A549 (cell line): ENCODE results near the gene EHD2. TPM values are rescaled to one million over a fixed set of nuclear protein-coding genes. Genes with fewer than 3 reads are reported as not detected.
A peak's percentile ranks its signal among the peaks of the same experiment; 100 is the strongest.

ENCODE experiments used
- ATAC-seq, 2 experiments: fragments of 200-7000 bp in 1 of 2; fragments of >200 bp in 1 of 2; cut with Nextera tagmentation in 1 of 2; cut with Tn5 transposase in 1 of 2; 3 replicates each; pipeline versions ENCODE4 v1.8.0 to v1.9.1; 2018 to 2020; ENCODE audit warnings: mild to moderate bottlenecking in 1 of 2, moderate library complexity in 1 of 2
- CTCF ChIA-PET: fragments of 300-600 bp; sonication (Branson Sonifier 250); formaldehyde crosslinking; extraction: SDS; loops from one replicate; lab custom pipeline; 2021; ENCODE audit warnings: antibody characterized with exemption, inconsistent platforms; lab: Yijun Ruan, JAX
- POLR2A ChIA-PET: fragments of 350-600 bp; formaldehyde crosslinking; extraction: SDS; loops from one replicate; lab custom pipeline; 2021; ENCODE audit warnings: antibody characterized with exemption, inconsistent platforms; lab: Yijun Ruan, JAX
- DNase-seq, 2 experiments: peaks; one replicate each; pipeline versions ENCODE4 v3.0.0 to v3.0.0-alpha.2; 2011 to 2016; ENCODE audit warnings: low read depth in 1 of 2, low spot score in 1 of 2
- FAIRE-seq: peaks from 2 replicates; lab custom pipeline; 2011; peaks lifted over from hg19 to GRCh38; lab: Jason Lieb, UNC
- H3K27ac ChIP-seq, 2 experiments: fragments of >200 bp; sonication (Bioruptor Twin); formaldehyde crosslinking; 3 replicates each; pipeline ENCODE4 v1.5.1; 2016 to 2017
- H3K4me1 ChIP-seq: fragments of >200 bp; sonication (Bioruptor Twin); formaldehyde crosslinking; 3 replicates; pipeline ENCODE4 v1.6.1; 2016
- H3K4me2 ChIP-seq: fragments of >200 bp; sonication (Bioruptor Twin); formaldehyde crosslinking; 3 replicates; pipeline ENCODE4 v1.6.1; 2016
- H3K4me3 ChIP-seq: fragments of >200 bp; sonication (Bioruptor Twin); formaldehyde crosslinking; 3 replicates; pipeline ENCODE4 v1.5.1; 2016
- H3K9me3 ChIP-seq: fragments of >200 bp; sonication (Bioruptor Twin); formaldehyde crosslinking; 3 replicates; pipeline ENCODE4 v1.6.1; 2016
- BHLHE40 ChIP-seq: IDR thresholded peaks from 2 replicates; pipeline ENCODE4 v1.6.1; 2012; ENCODE audit warnings: low read depth, low read length, inconsistent platforms
- CBX2 ChIP-seq: fragments of 200-600 bp; sonication (generic); IDR thresholded peaks from 2 replicates; pipeline ENCODE4 v1.6.1; 2016; ENCODE audit warnings: low read depth, mild to moderate bottlenecking, borderline replicate concordance
- CHD4 ChIP-seq: fragments of 200-600 bp; sonication (generic); IDR thresholded peaks from 2 replicates; pipeline ENCODE4 v1.6.1; 2016; ENCODE audit warnings: antibody characterized with exemption, mild to moderate bottlenecking, borderline replicate concordance
- EHF ChIP-seq: fragments of 250-450 bp; sonication (Bioruptor Pico); IDR thresholded peaks from 2 replicates; pipeline ENCODE4 v1.5.0; 2020; ENCODE audit warnings: mild to moderate bottlenecking
- EP300 ChIP-seq, 2 experiments: fragments of >200 bp; sonication (Bioruptor Twin); formaldehyde crosslinking; IDR thresholded peaks; 2 replicates in 1 of 2; 3 replicates in 1 of 2; pipeline ENCODE4 v1.6.1; 2016 to 2017
- FOSB ChIP-seq: fragments of 250-450 bp; sonication (Bioruptor Pico); IDR thresholded peaks from 2 replicates; pipeline ENCODE4 v1.5.0; 2020; ENCODE audit warnings: mild to moderate bottlenecking, moderate library complexity
- FOSL2 ChIP-seq, 2 experiments: fragments of 450-650 bp in 1 of 2; fragments of >200 bp in 1 of 2; sonication (Bioruptor Twin) in 1 of 2; formaldehyde crosslinking; IDR thresholded peaks; 2 replicates each; pipeline versions ENCODE4 v1.5.0 to v1.6.1; 2016 to 2020; ENCODE audit warnings: mild to moderate bottlenecking in 1 of 2, moderate library complexity in 1 of 2
- FOXS1 ChIP-seq: fragments of 250-450 bp; sonication (Bioruptor Pico); IDR thresholded peaks from 2 replicates; pipeline ENCODE4 v1.5.0; 2020; ENCODE audit warnings: mild to moderate bottlenecking, moderate library complexity
- GATA3 ChIP-seq: IDR thresholded peaks from 2 replicates; pipeline ENCODE4 v1.6.1; 2012; ENCODE audit warnings: borderline replicate concordance
- HOXA7 ChIP-seq: fragments of 250-450 bp; sonication (Bioruptor Pico); IDR thresholded peaks from 2 replicates; pipeline ENCODE4 v1.5.0; 2020; ENCODE audit warnings: mild to moderate bottlenecking, moderate library complexity
- JUN ChIP-seq, 2 experiments: fragments of >200 bp; sonication (Bioruptor Twin); formaldehyde crosslinking; IDR thresholded peaks; 2 replicates in 1 of 2; 3 replicates in 1 of 2; pipeline ENCODE4 v1.6.1; 2016 to 2017
- KDM5A ChIP-seq: fragments of 200-600 bp; sonication (generic); IDR thresholded peaks from 2 replicates; pipeline ENCODE4 v1.6.1; 2016; ENCODE audit warnings: antibody characterized with exemption, mild to moderate bottlenecking
- MAFK ChIP-seq: fragments of 450-650 bp; IDR thresholded peaks from 2 replicates; pipeline ENCODE4 v1.6.1; 2014; ENCODE audit not compliant: partially characterized antibody
- MAZ ChIP-seq: fragments of 150-350 bp; IDR thresholded peaks from 2 replicates; pipeline ENCODE4 v1.6.1; 2014; ENCODE audit warnings: antibody characterized with exemption, low read depth, low read length, borderline replicate concordance
- MYC ChIP-seq: IDR thresholded peaks from 2 replicates; pipeline ENCODE4 v1.6.1; 2012; ENCODE audit warnings: mild to moderate bottlenecking, inconsistent platforms, low read length, improper control_type of control experiment, borderline replicate concordance
- NR3C1 ChIP-seq: fragments of >200 bp; sonication (Bioruptor Twin); formaldehyde crosslinking; IDR thresholded peaks from 3 replicates; pipeline ENCODE4 v1.6.1; 2017
- PHF8 ChIP-seq: fragments of 200-600 bp; sonication (generic); IDR thresholded peaks from 2 replicates; pipeline ENCODE4 v1.6.1; 2016; ENCODE audit warnings: low read depth, mild to moderate bottlenecking, antibody characterized with exemption, moderate library complexity, borderline replicate concordance
- POLR2AphosphoS2 ChIP-seq: conservative IDR thresholded peaks from 2 replicates; pipeline ENCODE4 v1.6.1; 2012; ENCODE audit warnings: low read length, improper control_type of control experiment, inconsistent platforms
- RCOR1 ChIP-seq: fragments of 150-350 bp; IDR thresholded peaks from 2 replicates; pipeline ENCODE4 v1.6.1; 2014; ENCODE audit warnings: antibody characterized with exemption, low read length, low read depth
- RNF2 ChIP-seq: fragments of 200-600 bp; sonication (generic); IDR thresholded peaks from 2 replicates; pipeline ENCODE4 v1.6.1; 2016; ENCODE audit warnings: low read depth, mild to moderate bottlenecking, antibody characterized with exemption, moderate library complexity, borderline replicate concordance
- SMC3 ChIP-seq: fragments of >200 bp; sonication (Bioruptor Twin); formaldehyde crosslinking; IDR thresholded peaks from 3 replicates; pipeline ENCODE4 v1.6.1; 2018; ENCODE audit warnings: inconsistent platforms
- SREBF2 ChIP-seq: fragments of 450-650 bp; IDR thresholded peaks from 2 replicates; pipeline ENCODE4 v1.6.1; 2014; ENCODE audit warnings: mild to moderate bottlenecking, moderate library complexity
- TFCP2L1 ChIP-seq: fragments of 250-450 bp; sonication (Bioruptor Pico); IDR thresholded peaks from 2 replicates; pipeline ENCODE4 v1.5.0; 2021; ENCODE audit warnings: mild to moderate bottlenecking
- ZC3H11A ChIP-seq: fragments of 450-650 bp; IDR thresholded peaks from 2 replicates; pipeline ENCODE4 v1.6.1; 2014; ENCODE audit warnings: antibody characterized with exemption, mild to moderate bottlenecking
- ZFP36 ChIP-seq: fragments of 450-650 bp; IDR thresholded peaks from 2 replicates; pipeline ENCODE4 v1.6.1; 2014; ENCODE audit warnings: borderline replicate concordance; ENCODE audit not compliant: partially characterized antibody
- WGBS: methylation state at CpG from one replicate; pipeline ENCODE4 v1.1.6; 2017; ENCODE audit errors: missing lambda C conversion rate; 5-methylcytosine and 5-hydroxymethylcytosine counted together
- polyA minus RNA-seq: library from RNA; depleted of rRNA, polyadenylated mRNA; stranded (reverse); fragments of >200 nt; gene quantifications from 2 replicates; pipeline ENCODE4 v1.2.3, GENCODE V29; 2011; rRNA and poly(A)+ RNA removed
- polyA plus RNA-seq, 4 experiments: library from polyadenylated mRNA; depleted of rRNA in 3 of 4; stranded (reverse); fragments of >200 nt; fragmentation: RNase III in 1 of 4; extraction: RNeasy Plus Mini Kit Qiagen cat#74134 plus additional on column Dnase treatment in 1 of 4; gene quantifications; 2 replicates in 3 of 4; 3 replicates in 1 of 4; pipeline ENCODE4 v1.2.3, GENCODE V29; 2011 to 2017
- TF ChIP-seq, protein P1 (sequence below): IDR thresholded peaks from 2 replicates; pipeline ENCODE4 v1.6.1; 2012
- TF ChIP-seq, protein P2 (sequence below): IDR thresholded peaks from 2 replicates; pipeline ENCODE4 v1.6.1; 2012
- TF ChIP-seq, protein P3 (sequence below): fragments of >200 bp; sonication (Bioruptor Twin); formaldehyde crosslinking; IDR thresholded peaks from 3 replicates; pipeline ENCODE4 v1.5.1; 2016
- TF ChIP-seq, protein P4 (sequence below): fragments of 250-450 bp; sonication (Bioruptor Pico); IDR thresholded peaks from 2 replicates; pipeline ENCODE4 v1.5.0; 2021; ENCODE audit warnings: mild to moderate bottlenecking, moderate library complexity, borderline replicate concordance
- TF ChIP-seq, protein P5 (sequence below): fragments of >200 bp; sonication (Bioruptor Twin); formaldehyde crosslinking; IDR thresholded peaks from 3 replicates; pipeline ENCODE4 v1.6.1; 2016

EHD2 gene, protein sequence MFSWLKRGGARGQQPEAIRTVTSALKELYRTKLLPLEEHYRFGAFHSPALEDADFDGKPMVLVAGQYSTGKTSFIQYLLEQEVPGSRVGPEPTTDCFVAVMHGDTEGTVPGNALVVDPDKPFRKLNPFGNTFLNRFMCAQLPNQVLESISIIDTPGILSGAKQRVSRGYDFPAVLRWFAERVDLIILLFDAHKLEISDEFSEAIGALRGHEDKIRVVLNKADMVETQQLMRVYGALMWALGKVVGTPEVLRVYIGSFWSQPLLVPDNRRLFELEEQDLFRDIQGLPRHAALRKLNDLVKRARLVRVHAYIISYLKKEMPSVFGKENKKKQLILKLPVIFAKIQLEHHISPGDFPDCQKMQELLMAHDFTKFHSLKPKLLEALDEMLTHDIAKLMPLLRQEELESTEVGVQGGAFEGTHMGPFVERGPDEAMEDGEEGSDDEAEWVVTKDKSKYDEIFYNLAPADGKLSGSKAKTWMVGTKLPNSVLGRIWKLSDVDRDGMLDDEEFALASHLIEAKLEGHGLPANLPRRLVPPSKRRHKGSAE
- polyA plus RNA-seq (2011; rRNA removed) (32.3 and 36.9 TPM in 2 replicates), polyA plus RNA-seq (2017; fragmentation: RNase III; extraction: RNeasy Plus Mini Kit Qiagen cat#74134 plus additional on column Dnase treatment) (93.8 to 112 TPM (median 105 TPM) in 3 replicates), polyA minus RNA-seq (31.1 and 39.1 TPM in 2 replicates)
- polyA plus RNA-seq (2012; cell fraction: cytosol; rRNA removed): 44.9 and 64.2 TPM in 2 replicates
- 81.9 and 84.0 TPM in 2 replicates for polyA plus RNA-seq (2012; cell fraction: nucleus; rRNA removed)

DNA sequence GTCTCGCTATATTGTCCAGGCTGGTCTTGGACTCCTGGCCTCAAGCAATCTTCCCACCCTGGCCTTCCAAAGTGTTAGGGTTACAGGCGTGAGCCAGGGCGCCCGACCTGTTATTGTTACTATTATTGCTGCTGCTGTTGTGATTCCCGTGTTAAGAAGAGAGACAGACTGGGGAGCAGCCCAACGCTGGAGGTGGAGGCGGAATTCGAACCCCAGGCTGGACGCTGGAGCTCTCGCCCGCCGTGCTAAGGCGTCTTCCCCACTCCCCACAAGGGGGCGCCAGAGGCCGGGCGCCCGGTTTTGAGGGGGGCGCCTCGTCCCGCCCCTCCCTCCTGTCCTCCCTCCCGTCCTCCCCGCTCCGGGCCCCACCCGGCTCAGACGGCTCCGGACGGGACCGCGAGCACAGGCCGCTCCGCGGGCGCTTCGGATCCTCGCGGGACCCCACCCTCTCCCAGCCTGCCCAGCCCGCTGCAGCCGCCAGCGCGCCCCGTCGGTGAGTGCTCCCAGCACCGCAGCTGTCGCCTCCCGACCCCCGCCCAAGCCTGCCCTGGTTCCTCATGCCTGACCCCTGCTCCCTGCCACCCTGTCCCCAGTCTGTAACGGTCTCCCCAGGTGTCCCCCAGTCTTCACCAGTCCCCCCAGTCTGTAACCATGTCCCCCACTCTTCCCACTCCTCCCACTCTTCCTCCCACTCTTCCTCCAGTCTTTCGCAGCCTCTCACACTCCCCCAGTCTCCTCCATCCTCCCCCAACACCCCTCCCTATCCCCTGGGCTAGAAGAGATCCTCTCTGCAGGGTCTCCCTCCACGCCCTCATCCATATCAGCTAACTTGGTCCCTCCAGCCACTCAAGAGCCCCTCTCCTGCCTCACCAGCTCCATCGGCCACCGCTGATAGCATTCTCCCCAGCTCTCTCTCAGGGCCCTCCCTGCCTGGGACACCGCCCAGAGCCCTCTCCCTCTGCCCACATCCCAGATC, at the start of gene EHD2:
Gene EHD2, plus strand, starts transcription at position 377 of the 976 bp plus-strand sequence. CDS start 3,191 bp downstream, outside the sequence.
- Histone ChIP-seq H3K4me1 (peaks cover 4% of the 10 kb centered on the region), H3K4me3 (peak within 1 kb of the TSS; percentile 89), H3K27ac (peak within 1 kb of the TSS; percentile 97 to 99), H3K4me2 (peak within 1 kb of the TSS; percentile 84), H3K9me3 (0 out of 3 replicates have a peak, but pooled peaks cover 3% of the 10 kb centered on the region)
- POLR2A ChIA-PET: interaction anchor here (0.7 to 3.9 kb wide), 5 partner anchors 10 to 456 kb away, joined by 3 to 69 read pairs (median 6); partner anchors contain the start of gene NOP53
- peak; percentile 83 to 92 for ATAC-seq
- whole genome bisulfite sequencing: 3% methylated on average over 52 of the region's 52 CpGs
- no peak for FAIRE-seq
- DNase-seq: peak; percentile 69 to 84
- CTCF ChIA-PET: interaction anchor here (0.6 to 23.3 kb wide), 46 partner anchors 12 to 422 kb away, joined by 3 to 1389 read pairs (median 5); partner anchors contain the start of genes KPTN, NAPA and NOP53
- TF ChIP-seq MAFK (no peak), ZFP36 (no peak), PHF8 (peak; percentile 40; the same call in 1 of the 2 replicates), GATA3 (no peak; the same call in 1 of the 2 replicates), CHD4 (no peak; the same call in 1 of the 2 replicates), ZC3H11A (no peak), JUN (IDR thresholded peaks at IDR 0.05) (peak; percentile 73 to 88), SMC3 (peak; percentile 100), BHLHE40 (no peak), CBX2 (no peak), MYC (no peak; the same call in 1 of the 2 replicates), HOXA7 (CRISPR knock-in tag) (no peak), POLR2AphosphoS2 (no peak), NR3C1 (no peak), RNF2 (no peak), FOSL2 (IDR thresholded peaks at IDR 0.05) (no peak), FOSL2 (CRISPR knock-in tag; IDR thresholded peaks at IDR 0.05) (peak; percentile 38), KDM5A (no peak), FOXS1 (no peak), MAZ (peak; percentile 82; the same call in 1 of the 2 replicates), RCOR1 (no peak), TFCP2L1 (peak; percentile 65; the same call in 1 of the 2 replicates), EHF (CRISPR knock-in tag) (no peak), FOSB (CRISPR knock-in tag) (no peak), SREBF2 (no peak), EP300 (IDR thresholded peaks at IDR 0.05) (no peak)
- TF ChIP-seq, protein P1, sequence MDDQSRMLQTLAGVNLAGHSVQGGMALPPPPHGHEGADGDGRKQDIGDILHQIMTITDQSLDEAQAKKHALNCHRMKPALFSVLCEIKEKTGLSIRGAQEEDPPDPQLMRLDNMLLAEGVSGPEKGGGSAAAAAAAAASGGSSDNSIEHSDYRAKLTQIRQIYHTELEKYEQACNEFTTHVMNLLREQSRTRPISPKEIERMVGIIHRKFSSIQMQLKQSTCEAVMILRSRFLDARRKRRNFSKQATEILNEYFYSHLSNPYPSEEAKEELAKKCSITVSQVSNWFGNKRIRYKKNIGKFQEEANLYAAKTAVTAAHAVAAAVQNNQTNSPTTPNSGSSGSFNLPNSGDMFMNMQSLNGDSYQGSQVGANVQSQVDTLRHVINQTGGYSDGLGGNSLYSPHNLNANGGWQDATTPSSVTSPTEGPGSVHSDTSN: no peak
- TF ChIP-seq, protein P2, sequence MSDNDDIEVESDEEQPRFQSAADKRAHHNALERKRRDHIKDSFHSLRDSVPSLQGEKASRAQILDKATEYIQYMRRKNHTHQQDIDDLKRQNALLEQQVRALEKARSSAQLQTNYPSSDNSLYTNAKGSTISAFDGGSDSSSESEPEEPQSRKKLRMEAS: peak; percentile 53; the same call in 1 of the 2 replicates
- TF ChIP-seq, protein P3, sequence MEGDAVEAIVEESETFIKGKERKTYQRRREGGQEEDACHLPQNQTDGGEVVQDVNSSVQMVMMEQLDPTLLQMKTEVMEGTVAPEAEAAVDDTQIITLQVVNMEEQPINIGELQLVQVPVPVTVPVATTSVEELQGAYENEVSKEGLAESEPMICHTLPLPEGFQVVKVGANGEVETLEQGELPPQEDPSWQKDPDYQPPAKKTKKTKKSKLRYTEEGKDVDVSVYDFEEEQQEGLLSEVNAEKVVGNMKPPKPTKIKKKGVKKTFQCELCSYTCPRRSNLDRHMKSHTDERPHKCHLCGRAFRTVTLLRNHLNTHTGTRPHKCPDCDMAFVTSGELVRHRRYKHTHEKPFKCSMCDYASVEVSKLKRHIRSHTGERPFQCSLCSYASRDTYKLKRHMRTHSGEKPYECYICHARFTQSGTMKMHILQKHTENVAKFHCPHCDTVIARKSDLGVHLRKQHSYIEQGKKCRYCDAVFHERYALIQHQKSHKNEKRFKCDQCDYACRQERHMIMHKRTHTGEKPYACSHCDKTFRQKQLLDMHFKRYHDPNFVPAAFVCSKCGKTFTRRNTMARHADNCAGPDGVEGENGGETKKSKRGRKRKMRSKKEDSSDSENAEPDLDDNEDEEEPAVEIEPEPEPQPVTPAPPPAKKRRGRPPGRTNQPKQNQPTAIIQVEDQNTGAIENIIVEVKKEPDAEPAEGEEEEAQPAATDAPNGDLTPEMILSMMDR: peak; percentile 99
- TF ChIP-seq, protein P4, sequence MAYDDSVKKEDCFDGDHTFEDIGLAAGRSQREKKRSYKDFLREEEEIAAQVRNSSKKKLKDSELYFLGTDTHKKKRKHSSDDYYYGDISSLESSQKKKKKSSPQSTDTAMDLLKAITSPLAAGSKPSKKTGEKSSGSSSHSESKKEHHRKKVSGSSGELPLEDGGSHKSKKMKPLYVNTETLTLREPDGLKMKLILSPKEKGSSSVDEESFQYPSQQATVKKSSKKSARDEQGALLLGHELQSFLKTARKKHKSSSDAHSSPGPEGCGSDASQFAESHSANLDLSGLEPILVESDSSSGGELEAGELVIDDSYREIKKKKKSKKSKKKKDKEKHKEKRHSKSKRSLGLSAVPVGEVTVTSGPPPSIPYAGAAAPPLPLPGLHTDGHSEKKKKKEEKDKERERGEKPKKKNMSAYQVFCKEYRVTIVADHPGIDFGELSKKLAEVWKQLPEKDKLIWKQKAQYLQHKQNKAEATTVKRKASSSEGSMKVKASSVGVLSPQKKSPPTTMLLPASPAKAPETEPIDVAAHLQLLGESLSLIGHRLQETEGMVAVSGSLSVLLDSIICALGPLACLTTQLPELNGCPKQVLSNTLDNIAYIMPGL (CRISPR knock-in tag): peak; percentile 13; the same call in 1 of the 2 replicates
- TF ChIP-seq, protein P5, sequence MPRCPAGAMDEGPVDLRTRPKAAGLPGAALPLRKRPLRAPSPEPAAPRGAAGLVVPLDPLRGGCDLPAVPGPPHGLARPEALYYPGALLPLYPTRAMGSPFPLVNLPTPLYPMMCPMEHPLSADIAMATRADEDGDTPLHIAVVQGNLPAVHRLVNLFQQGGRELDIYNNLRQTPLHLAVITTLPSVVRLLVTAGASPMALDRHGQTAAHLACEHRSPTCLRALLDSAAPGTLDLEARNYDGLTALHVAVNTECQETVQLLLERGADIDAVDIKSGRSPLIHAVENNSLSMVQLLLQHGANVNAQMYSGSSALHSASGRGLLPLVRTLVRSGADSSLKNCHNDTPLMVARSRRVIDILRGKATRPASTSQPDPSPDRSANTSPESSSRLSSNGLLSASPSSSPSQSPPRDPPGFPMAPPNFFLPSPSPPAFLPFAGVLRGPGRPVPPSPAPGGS: peak; percentile 76; the same call in 2 of the 3 replicates
